Stomach smooth muscle (tissue), 2 donors: Measurements from ENCODE around the gene NEURL4.

Experiments used
- H3K27ac ChIP-seq: one replicate; pipeline ENCODE4 v1.7.0; 2013; ENCODE audit warnings: mild to moderate bottlenecking, low read length, inconsistent platforms
- H3K27me3 ChIP-seq, 2 donors: one replicate each; pipeline ENCODE4 v1.7.0; 2013; ENCODE audit warnings: low read length in 2 of 2; ENCODE audit not compliant: insufficient read depth in 2 of 2, control insufficient read depth in 1 of 2
- H3K36me3 ChIP-seq, 2 donors: one replicate each; pipeline ENCODE4 v1.7.0; 2013; ENCODE audit warnings: low read length in 2 of 2; ENCODE audit not compliant: control insufficient read depth in 2 of 2, insufficient read depth in 2 of 2
- H3K4me1 ChIP-seq: one replicate; pipeline ENCODE4 v1.7.0; 2013; ENCODE audit warnings: low read length; ENCODE audit not compliant: control insufficient read depth, insufficient read depth
- H3K4me3 ChIP-seq, 2 donors: one replicate each; pipeline ENCODE4 v1.7.0; 2013; ENCODE audit warnings: low read length in 2 of 2
- H3K9ac ChIP-seq, 2 donors: one replicate each; pipeline ENCODE4 v1.7.0; 2013; ENCODE audit warnings: low read length in 2 of 2, mild to moderate bottlenecking in 1 of 2
- H3K9me3 ChIP-seq, 2 donors: one replicate each; pipeline ENCODE4 v1.7.0; 2013; ENCODE audit warnings: low read length in 2 of 2; ENCODE audit not compliant: control insufficient read depth in 2 of 2
- donor health status: healthy.
- donor health status: Pancreatic carcinoma.

NEURL4 gene

GRCh38 chr17:7295230-7296180 lies 33.6 kb downstream of the NEURL4 start:
- H3K9ac ChIP-seq, result peak overlapping the region in 1 of 2 donors; percentile 5
- no peaks in the 10 kb centered on the region for H3K36me3 ChIP-seq
- H3K27me3 ChIP-seq, result peaks cover 0 to 14% of the 10 kb centered on the region in 2 donors

GRCh38 chr17:7294614-7295153 lies 34.5 kb downstream of the NEURL4 start, which contains the start of gene YBX2:
Gene YBX2 (minus strand): TSS chr17:7294639. CDS start chr17:7294500, 139 bp downstream.
- H3K4me1 ChIP-seq, result peaks cover 55% of the 10 kb centered on the region
- no peaks in the 10 kb centered on the region for H3K36me3 ChIP-seq
- peak within 1 kb of the TSS in 1 of 2 donors; percentile 54 for H3K4me3 ChIP-seq
- peaks cover 0 to 14% of the 10 kb centered on the region in 2 donors for H3K27me3 ChIP-seq
- H3K9me3 ChIP-seq, result no peaks in the 10 kb centered on the region
- no peak within 1 kb of the TSS for H3K27ac ChIP-seq
- H3K9ac ChIP-seq, result peak within 1 kb of the TSS in 1 of 2 donors; percentile 21

More at GRCh38 chr17:7295230-7296180, 33.6 kb downstream of the NEURL4 start:
- peak overlapping the region in 1 of 2 donors; percentile 52 for H3K4me3 ChIP-seq
- peaks cover 50% of the 10 kb centered on the region for H3K4me1 ChIP-seq
- peak overlapping the region; percentile 55 for H3K27ac ChIP-seq
- H3K9me3 ChIP-seq, result no peaks in the 10 kb centered on the region

DNA sequence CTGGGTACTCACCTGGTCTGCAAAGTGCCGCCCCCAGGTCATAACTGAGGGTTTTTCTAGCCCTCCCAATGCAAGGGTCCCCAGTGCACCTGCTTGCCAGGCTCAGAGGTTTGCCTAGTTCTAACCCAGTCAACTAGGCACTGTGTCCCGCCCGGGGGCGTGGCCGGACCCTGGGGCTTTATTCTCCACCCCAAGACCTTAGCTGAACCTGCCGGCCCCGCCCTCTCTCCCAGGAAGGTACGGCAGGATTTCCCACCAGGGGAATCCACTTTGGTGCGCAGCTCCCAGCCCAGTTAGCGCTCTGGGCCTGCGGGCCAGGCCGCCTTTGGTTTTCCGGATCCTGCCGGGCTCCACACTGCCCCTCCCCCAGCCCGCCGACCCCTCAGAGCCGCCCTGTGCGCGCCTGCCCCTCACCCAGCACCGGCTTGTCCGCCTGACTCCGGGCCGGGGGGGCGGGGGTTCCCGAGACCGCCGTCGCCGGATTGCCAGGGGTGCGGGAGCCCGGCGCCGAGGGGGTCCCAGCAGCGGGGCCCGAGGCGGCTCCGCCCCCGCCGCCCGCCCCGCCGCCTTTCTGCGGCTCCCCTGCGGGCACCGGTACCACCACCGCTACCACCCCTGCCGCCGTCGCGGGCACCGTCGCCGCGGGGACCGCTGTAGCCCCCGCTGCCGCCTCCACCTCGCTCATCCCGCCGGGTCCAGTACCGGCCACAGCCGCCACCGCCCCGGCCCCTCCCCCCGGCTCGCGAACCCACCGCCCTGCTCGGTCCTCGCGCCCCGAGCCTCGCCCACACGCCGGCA lies 35.1 kb downstream of the NEURL4 start:
- H3K4me3 ChIP-seq, result peak overlapping the region in 1 of 2 donors; percentile 52
- H3K27ac ChIP-seq, result no peak overlapping the region
- H3K9me3 ChIP-seq, result no peaks in the 10 kb centered on the region
- H3K36me3 ChIP-seq, result no peaks in the 10 kb centered on the region
- H3K4me1 ChIP-seq, result peaks cover 56% of the 10 kb centered on the region
- H3K27me3 ChIP-seq, result peaks cover 0 to 14% of the 10 kb centered on the region in 2 donors
- peak overlapping the region in 1 of 2 donors; percentile 21 for H3K9ac ChIP-seq

DNA sequence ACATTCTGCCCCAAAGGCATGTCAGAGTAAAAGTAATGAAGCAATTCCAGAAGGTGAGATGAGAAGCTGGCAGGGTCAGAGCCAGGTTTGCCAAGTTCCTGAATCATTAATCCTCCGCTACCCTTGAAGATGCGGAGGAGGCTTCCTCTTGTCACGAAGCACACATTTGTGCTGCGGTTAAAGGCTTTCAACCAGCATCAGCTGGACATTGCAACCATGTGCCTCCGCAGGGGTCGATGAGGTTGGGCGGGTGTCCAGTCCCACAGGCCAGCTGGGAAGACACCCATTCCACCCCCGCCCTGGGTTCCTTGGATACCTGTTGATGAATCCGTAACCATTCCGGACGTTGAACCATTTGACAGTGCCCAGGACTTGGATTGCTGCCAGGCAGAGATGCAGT lies 36.0 kb downstream of the NEURL4 start:
- Histone ChIP-seq H3K27ac (peak overlapping the region; percentile 46), H3K9ac (peak overlapping the region in 1 of 2 donors; percentile 4), H3K36me3 (no peaks in the 10 kb centered on the region), H3K4me3 (peak overlapping the region in 1 of 2 donors; percentile 15), H3K9me3 (no peaks in the 10 kb centered on the region), H3K27me3 (peaks cover 0 to 14% of the 10 kb centered on the region in 2 donors), H3K4me1 (peaks cover 56% of the 10 kb centered on the region)

GRCh38 chr17:7292729-7293128 lies 36.4 kb downstream of the NEURL4 start:
- H3K4me1 ChIP-seq, result peaks cover 56% of the 10 kb centered on the region
- H3K4me3 ChIP-seq, result no peak overlapping the region
- H3K27me3 ChIP-seq, result peaks cover 0 to 14% of the 10 kb centered on the region in 2 donors
- H3K9me3 ChIP-seq, result no peaks in the 10 kb centered on the region
- H3K9ac ChIP-seq, result peak overlapping the region in 1 of 2 donors; percentile 4
- peak overlapping the region; percentile 46 for H3K27ac ChIP-seq
- H3K36me3 ChIP-seq, result no peaks in the 10 kb centered on the region

- Histone ChIP-seq H3K9ac (peak overlapping the region in 1 of 2 donors; percentile 13), H3K9me3 (no peaks in the 10 kb centered on the region), H3K27me3 (peaks cover 0 to 14% of the 10 kb centered on the region in 2 donors), H3K27ac (peak overlapping the region; percentile 46), H3K4me3 (no peak overlapping the region), H3K36me3 (no peaks in the 10 kb centered on the region), H3K4me1 (peaks cover 56% of the 10 kb centered on the region)
Observed at GRCh38 chr17:7292194-7292593, 36.9 kb downstream of the NEURL4 start.

DNA sequence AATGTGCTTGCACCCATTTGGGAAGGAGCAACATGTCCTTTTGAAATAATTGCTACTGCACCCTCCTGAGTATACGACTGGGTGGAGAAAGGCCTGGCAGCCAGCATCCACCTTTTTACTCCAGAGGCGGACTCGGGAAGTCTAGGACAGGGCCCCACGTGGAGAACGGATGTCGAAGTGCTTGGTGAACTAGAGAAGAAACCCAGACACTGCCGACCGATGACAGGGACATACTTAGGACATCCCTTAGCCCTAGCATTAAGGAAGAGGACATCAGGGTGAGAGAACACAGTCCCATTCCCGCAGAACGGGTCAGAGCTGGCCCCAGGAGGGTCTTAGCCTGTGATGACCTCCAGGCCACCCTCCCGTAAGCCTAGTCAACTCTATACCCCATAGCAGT lies 38.5 kb downstream of the NEURL4 start:
- Histone ChIP-seq H3K4me1 (peaks cover 50% of the 10 kb centered on the region), H3K27ac (no peak overlapping the region), H3K9ac (no peak overlapping the region), H3K36me3 (peaks cover 9 to 11% of the 10 kb centered on the region in 2 donors), H3K27me3 (peaks cover 0 to 14% of the 10 kb centered on the region in 2 donors), H3K9me3 (no peaks in the 10 kb centered on the region), H3K4me3 (no peak overlapping the region)

DNA sequence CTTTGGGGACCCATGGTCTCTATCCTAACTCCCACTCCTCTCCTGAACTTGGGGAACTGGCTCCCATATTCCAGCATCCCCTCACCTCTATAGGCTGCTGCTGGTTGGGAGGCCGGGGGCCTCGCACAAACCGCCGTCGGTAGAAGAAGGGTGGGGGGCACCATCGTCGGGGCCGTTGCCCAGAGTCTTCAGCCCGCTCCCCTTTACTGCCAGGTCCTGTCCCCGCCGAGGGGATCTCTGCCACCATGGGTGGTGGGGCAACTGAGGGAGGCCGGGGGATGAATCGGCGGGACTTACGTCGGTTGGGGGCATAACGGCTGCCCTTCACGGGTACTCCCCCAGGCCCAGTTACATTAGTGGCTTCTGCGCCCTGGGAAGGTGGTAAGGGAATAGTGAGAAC lies 39.0 kb downstream of the NEURL4 start:
- Histone ChIP-seq H3K36me3 (peaks cover 14 to 16% of the 10 kb centered on the region in 2 donors), H3K4me3 (no peak overlapping the region), H3K9ac (no peak overlapping the region), H3K27ac (peak overlapping the region; percentile 24), H3K4me1 (peaks cover 50% of the 10 kb centered on the region), H3K9me3 (no peaks in the 10 kb centered on the region), H3K27me3 (peaks cover 0 to 14% of the 10 kb centered on the region in 2 donors)

GRCh38 chr17:7289256-7290032 lies 39.7 kb downstream of the NEURL4 start:
- H3K27ac ChIP-seq, result peak overlapping the region; percentile 24
- H3K4me1 ChIP-seq, result peaks cover 52% of the 10 kb centered on the region
- H3K27me3 ChIP-seq, result peaks cover 0 to 11% of the 10 kb centered on the region in 2 donors

More at GRCh38 chr17:7289256-7290032, 39.7 kb downstream of the NEURL4 start:
- Histone ChIP-seq H3K9ac (no peak overlapping the region), H3K4me3 (no peak overlapping the region), H3K36me3 (peaks cover 21 to 23% of the 10 kb centered on the region in 2 donors), H3K9me3 (no peaks in the 10 kb centered on the region)
